HPDE6-E6E7 (cell line): Measurements from ENCODE around the gene GRB10.

Experiments
- DNase-seq: peaks from one replicate; pipeline ENCODE4 v3.0.0; 2011; ENCODE audit warnings: missing footprints; ENCODE audit errors: extremely low spot score

GRB10 gene

GRCh38 chr7:50693455-50694130 is 89.1 kb downstream of the GRB10 start:
- DNase-seq = no peak

- no peak for DNase-seq
These were observed 92.1 kb downstream of the GRB10 start for GRCh38 chr7:50690541-50691011.

- no peak for DNase-seq
These were observed 94.5 kb downstream of the GRB10 start for GRCh38 chr7:50688226-50688590.

- DNase-seq = no peak
These were observed 95.0 kb downstream of the GRB10 start for GRCh38 chr7:50687575-50688225.

- no peak for DNase-seq
These were observed 95.6 kb downstream of the GRB10 start for GRCh38 chr7:50687096-50687495.

GRCh38 chr7:50685135-50686065 is 97.3 kb downstream of the GRB10 start:
- DNase-seq = no peak

GRCh38 chr7:50684713-50685075 is 98.0 kb downstream of the GRB10 start:
- DNase-seq = no peak

- no peak for DNase-seq
These were observed 98.5 kb downstream of the GRB10 start for GRCh38 chr7:50684011-50684712.

GRCh38 chr7:50682573-50682972 is 100.1 kb downstream of the GRB10 start:
- no peak for DNase-seq

GRCh38 chr7:50682079-50682478 is 100.6 kb downstream of the GRB10 start:
- no peak for DNase-seq

GRCh38 chr7:50681432-50682045 is 101.2 kb downstream of the GRB10 start:
- DNase-seq = no peak

- DNase-seq = peak; percentile 33
These were observed 103.3 kb downstream of the GRB10 start for GRCh38 chr7:50679218-50680007.

GRCh38 chr7:50678586-50678985 is 104.1 kb downstream of the GRB10 start:
- no peak for DNase-seq

GRCh38 chr7:50677638-50677996 is 105.1 kb downstream of the GRB10 start:
- DNase-seq = no peak

- no peak for DNase-seq
These were observed 105.7 kb downstream of the GRB10 start for GRCh38 chr7:50676740-50677637.

GRCh38 chr7:50676079-50676478 is 106.6 kb downstream of the GRB10 start:
- DNase-seq = no peak

GRCh38 chr7:50674896-50675835 is 107.5 kb downstream of the GRB10 start:
- DNase-seq = no peak

- no peak for DNase-seq
These were observed 108.4 kb downstream of the GRB10 start for GRCh38 chr7:50674299-50674698.

GRCh38 chr7:50673096-50673495 is 109.6 kb downstream of the GRB10 start:
- no peak for DNase-seq
